ENCODE results near the gene TLN1.

DNA sequence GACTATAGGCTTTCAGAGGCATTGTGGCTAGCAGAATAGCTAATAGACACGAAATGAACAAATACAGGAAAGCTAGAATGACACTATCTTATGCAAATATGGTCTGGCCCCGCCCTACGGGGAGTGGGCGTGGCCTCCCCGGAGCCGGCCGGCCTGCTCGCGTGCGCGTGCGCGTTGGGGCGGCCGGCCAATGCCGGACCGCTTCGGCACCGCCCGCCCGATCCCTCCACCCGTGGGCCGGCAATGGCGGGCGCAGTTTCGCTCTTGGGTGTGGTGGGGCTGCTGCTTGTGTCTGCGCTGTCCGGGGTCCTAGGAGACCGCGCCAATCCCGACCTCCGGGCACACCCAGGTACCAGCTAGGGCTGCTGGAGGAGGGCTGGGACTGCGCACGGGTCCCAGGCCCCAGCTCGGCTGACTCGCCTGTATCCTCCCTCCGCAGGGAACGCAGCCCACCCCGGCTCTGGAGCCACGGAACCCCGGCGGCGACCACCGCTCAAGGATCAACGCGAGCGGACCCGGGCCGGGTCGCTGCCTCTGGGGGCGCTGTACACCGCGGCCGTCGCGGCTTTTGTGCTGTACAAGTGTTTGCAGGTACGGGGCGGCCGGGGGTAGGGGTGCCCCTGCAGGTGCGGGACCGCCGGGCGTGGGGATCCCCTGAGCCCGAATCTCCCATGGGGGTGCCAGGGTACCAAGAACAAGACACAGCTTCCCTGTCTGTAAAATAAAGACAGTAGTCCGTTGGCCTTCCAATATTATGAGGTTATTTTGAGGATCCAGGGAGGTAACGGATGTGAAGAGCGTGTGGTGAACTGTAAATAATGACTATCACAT, 73.6 kb downstream of the TLN1 start, which contains the start of gene CCDC107:
- TF ChIP-seq, protein P1, sequence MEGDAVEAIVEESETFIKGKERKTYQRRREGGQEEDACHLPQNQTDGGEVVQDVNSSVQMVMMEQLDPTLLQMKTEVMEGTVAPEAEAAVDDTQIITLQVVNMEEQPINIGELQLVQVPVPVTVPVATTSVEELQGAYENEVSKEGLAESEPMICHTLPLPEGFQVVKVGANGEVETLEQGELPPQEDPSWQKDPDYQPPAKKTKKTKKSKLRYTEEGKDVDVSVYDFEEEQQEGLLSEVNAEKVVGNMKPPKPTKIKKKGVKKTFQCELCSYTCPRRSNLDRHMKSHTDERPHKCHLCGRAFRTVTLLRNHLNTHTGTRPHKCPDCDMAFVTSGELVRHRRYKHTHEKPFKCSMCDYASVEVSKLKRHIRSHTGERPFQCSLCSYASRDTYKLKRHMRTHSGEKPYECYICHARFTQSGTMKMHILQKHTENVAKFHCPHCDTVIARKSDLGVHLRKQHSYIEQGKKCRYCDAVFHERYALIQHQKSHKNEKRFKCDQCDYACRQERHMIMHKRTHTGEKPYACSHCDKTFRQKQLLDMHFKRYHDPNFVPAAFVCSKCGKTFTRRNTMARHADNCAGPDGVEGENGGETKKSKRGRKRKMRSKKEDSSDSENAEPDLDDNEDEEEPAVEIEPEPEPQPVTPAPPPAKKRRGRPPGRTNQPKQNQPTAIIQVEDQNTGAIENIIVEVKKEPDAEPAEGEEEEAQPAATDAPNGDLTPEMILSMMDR (IDR thresholded peaks at IDR 0.05 in 4 of 5, conservative IDR thresholded peaks at IDR 0.05 in 1 of 5), result peak; percentile 62 to 83 (median 77)
- TF ChIP-seq POLR2A (IDR thresholded peaks at IDR 0.05), result peak; percentile 81 to 92

Data from gastrocnemius medialis (tissue), 4 donors.